Esophagus squamous epithelium (tissue), 5 donors: Measurements from ENCODE around the gene ICA1. TPM values are rescaled to one million over a fixed set of nuclear protein-coding genes. Genes with fewer than 3 reads are reported as not detected.

ENCODE experiments used
- DNase-seq: peaks from one replicate; lab custom pipeline; 2025; lab: John Stamatoyannopoulos, UW
- H3K27ac ChIP-seq, 4 donors: fragments of 200-600 bp; sonication (generic); one replicate each; pipeline ENCODE4 v1.5.1; 2016 to 2019; ENCODE audit warnings: mild to moderate bottlenecking in 1 of 4
- H3K27me3 ChIP-seq, 4 donors: fragments of 200-600 bp; sonication (generic); 1 replicate in 3 of 4; 2 replicates in 1 of 4; pipeline versions ENCODE4 v1.5.1 to v1.6.0; 2017 to 2021; ENCODE audit warnings: antibody characterized with exemption in 1 of 4
- H3K36me3 ChIP-seq, 3 donors: fragments of 200-600 bp; sonication (generic); one replicate each; pipeline ENCODE4 v1.5.1; 2016 to 2019
- H3K4me1 ChIP-seq, 3 donors: fragments of 200-600 bp; sonication (generic); one replicate each; pipeline ENCODE4 v1.5.1; 2017 to 2019
- H3K4me3 ChIP-seq, 4 donors: fragments of 200-600 bp; sonication (generic); 1 replicate in 3 of 4; 2 replicates in 1 of 4; pipeline ENCODE4 v1.5.1; 2016 to 2019; ENCODE audit warnings: mild to moderate bottlenecking in 2 of 4, moderate library complexity in 1 of 4
- H3K9me3 ChIP-seq, 3 donors: fragments of 200-600 bp; sonication (generic); one replicate each; pipeline ENCODE4 v1.5.1; 2016 to 2019
- CTCF ChIP-seq, 6 experiments: fragments of 450-650 bp in 4 of 6; fragments of 200-600 bp in 2 of 6; sonication (generic) in 2 of 6; IDR thresholded peaks; one replicate each; pipeline ENCODE4 v1.5.1; 2016 to 2019; ENCODE audit warnings: antibody characterized with exemption in 6 of 6, mild to moderate bottlenecking in 4 of 6, moderate library complexity in 4 of 6
- POLR2A ChIP-seq, 4 donors: fragments of 450-650 bp; IDR thresholded peaks; one replicate each; pipeline ENCODE4 v1.6.1; 2017; ENCODE audit warnings: antibody characterized with exemption in 4 of 4, mild to moderate bottlenecking in 4 of 4, moderate library complexity in 3 of 4
- WGBS, 2 donors: methylation state at CpG; one replicate each; pipeline ENCODE4 v1.1.5; 2018; 5-methylcytosine and 5-hydroxymethylcytosine counted together
- intact Hi-C: fragments of 100-400 bp; cut with DNase I; formaldehyde crosslinking; loops from one replicate; pipeline ENCODE4 v1.15.0; 2022
- total RNA-seq, 4 donors: library from RNA; depleted of rRNA; stranded (reverse); fragments of >200 nt; gene quantifications; one replicate each; pipeline ENCODE4 v1.1.0, GENCODE V29; 2016
- donor health status: DM: yes; HTN: yes; CAD: no.

The ICA1 gene
- total RNA-seq, 4 donors from 2014 or later = 5.6 to 12.6 (median 9.6) TPM

- H3K4me1 ChIP-seq = no peaks in the 10 kb centered on the region
- no peaks in the 10 kb centered on the region for H3K36me3 ChIP-seq
- H3K27me3 ChIP-seq = no peaks in the 10 kb centered on the region
- no peak for DNase-seq
- WGBS, 2 donors = 64 to 89% methylated on average over 2 to 3 of the region's 4 CpGs
- H3K27ac ChIP-seq = no peak overlapping the region
- intact Hi-C loops = no loop called here
- H3K4me3 ChIP-seq = no peak overlapping the region
- TF ChIP-seq CTCF (IDR thresholded peaks at IDR 0.05) (no peak), POLR2A (IDR thresholded peaks at IDR 0.05) (no peak)
- H3K9me3 ChIP-seq = no peaks in the 10 kb centered on the region
Observed at GRCh38 chr7:8114175-8114574, 147.8 kb downstream of the ICA1 start.

GRCh38 chr7:8113184-8113583, 148.8 kb downstream of the ICA1 start:
- no peak overlapping the region for H3K4me3 ChIP-seq
- no peaks in the 10 kb centered on the region for H3K4me1 ChIP-seq
- H3K27ac ChIP-seq = no peak overlapping the region
- no peaks in the 10 kb centered on the region for H3K9me3 ChIP-seq
- H3K36me3 ChIP-seq = no peaks in the 10 kb centered on the region
- 74 to 88% methylated on average over 2 to 3 of the region's 3 CpGs for WGBS, 2 donors
- DNase-seq = no peak
- TF ChIP-seq CTCF (IDR thresholded peaks at IDR 0.05) (no peak), POLR2A (IDR thresholded peaks at IDR 0.05) (no peak)
- intact Hi-C loops = no loop called here
- no peaks in the 10 kb centered on the region for H3K27me3 ChIP-seq

- 95 to 100% methylated on average over 2 of the region's 2 CpGs for WGBS, 2 donors
- intact Hi-C loops = no loop called here
Observed at GRCh38 chr7:8112685-8113084, 149.3 kb downstream of the ICA1 start.

GRCh38 chr7:8111282-8111960, 150.5 kb downstream of the ICA1 start:
- Histone ChIP-seq H3K9me3 (no peaks in the 10 kb centered on the region), H3K27ac (no peak overlapping the region), H3K27me3 (no peaks in the 10 kb centered on the region), H3K36me3 (no peaks in the 10 kb centered on the region), H3K4me3 (no peak overlapping the region), H3K4me1 (no peaks in the 10 kb centered on the region)
- no peak for DNase-seq
- TF ChIP-seq CTCF (IDR thresholded peaks at IDR 0.05) (no peak), POLR2A (IDR thresholded peaks at IDR 0.05) (no peak)
- 56 to 72% methylated on average over 8 to 11 of the region's 11 CpGs for WGBS, 2 donors
- intact Hi-C loops = no loop called here

More at GRCh38 chr7:8112685-8113084, 149.3 kb downstream of the ICA1 start:
- Histone ChIP-seq H3K4me1 (no peaks in the 10 kb centered on the region), H3K27ac (no peak overlapping the region), H3K36me3 (no peaks in the 10 kb centered on the region), H3K27me3 (no peaks in the 10 kb centered on the region), H3K9me3 (no peaks in the 10 kb centered on the region), H3K4me3 (no peak overlapping the region)
- no peak for DNase-seq
- no peak for TF ChIP-seq POLR2A (IDR thresholded peaks at IDR 0.05)
- no peak for TF ChIP-seq CTCF (IDR thresholded peaks at IDR 0.05)

GRCh38 chr7:8109196-8110022, 152.6 kb downstream of the ICA1 start:
- no peak for TF ChIP-seq CTCF (IDR thresholded peaks at IDR 0.05)
- no peak for TF ChIP-seq POLR2A (IDR thresholded peaks at IDR 0.05)
- Histone ChIP-seq H3K36me3 (no peaks in the 10 kb centered on the region), H3K27ac (no peak overlapping the region), H3K4me3 (no peak overlapping the region), H3K27me3 (no peaks in the 10 kb centered on the region), H3K4me1 (no peaks in the 10 kb centered on the region), H3K9me3 (no peaks in the 10 kb centered on the region)
- 63 to 69% methylated on average over 3 to 4 of the region's 4 CpGs for WGBS, 2 donors
- no peak for DNase-seq
- intact Hi-C loops = no loop called here
